NB4 (cell line): Measurements from ENCODE around the gene ATP5PF.
"Not testable (repeated sequence)": the region's sequence is repeated elsewhere in the genome, so short reads cannot be mapped to it uniquely, and the experiment has no call there.

Experiments used
- DNase-seq: peaks from one replicate; pipeline ENCODE4 v3.0.0; 2010; ENCODE audit warnings: low read depth
- H3K4me3 ChIP-seq: one replicate; pipeline ENCODE4 v1.5.1; 2011; ENCODE audit warnings: mild to moderate bottlenecking, low read depth, low read length, moderate library complexity
- CTCF ChIP-seq: IDR thresholded peaks from one replicate; pipeline ENCODE4 v1.5.1; 2012; ENCODE audit warnings: low read depth, low read length
- MAX ChIP-seq: IDR thresholded peaks from 2 replicates; pipeline ENCODE4 v1.6.1; 2011; ENCODE audit warnings: low read depth, low read length
- MYC ChIP-seq: IDR thresholded peaks from 2 replicates; pipeline ENCODE4 v1.6.1; 2011; ENCODE audit warnings: low read depth, low read length
- POLR2A ChIP-seq: IDR thresholded peaks from 2 replicates; pipeline ENCODE4 v1.6.1; 2011; ENCODE audit warnings: mild to moderate bottlenecking; ENCODE audit not compliant: insufficient read length; ENCODE audit errors: extremely low read depth

The ATP5PF gene

GRCh38 chr21:25710550-25710949, 24.2 kb downstream of the ATP5PF start:
- TF ChIP-seq MYC (no peak), MAX (no peak), CTCF (no peak), POLR2A (no peak)
- no peak for DNase-seq
- no peak overlapping the region for H3K4me3 ChIP-seq

GRCh38 chr21:25709684-25710265, 24.9 kb downstream of the ATP5PF start:
- no peak for TF ChIP-seq CTCF
- no peak for TF ChIP-seq MAX
- TF ChIP-seq POLR2A: no peak
- no peak for TF ChIP-seq MYC
- H3K4me3 ChIP-seq: no peak overlapping the region
- peak; percentile 4 for DNase-seq

- H3K4me3 ChIP-seq: no peak overlapping the region
- no peak for TF ChIP-seq MAX
- no peak for TF ChIP-seq MYC
- TF ChIP-seq POLR2A: no peak
- peak; percentile 53 for TF ChIP-seq CTCF
- DNase-seq: peak; percentile 52
These were observed 26.1 kb downstream of the ATP5PF start for GRCh38 chr21:25708467-25709065.

- DNase-seq: no peak
- no peak overlapping the region for H3K4me3 ChIP-seq
- TF ChIP-seq POLR2A: no peak
- TF ChIP-seq MAX: no peak
- no peak for TF ChIP-seq CTCF
- no peak for TF ChIP-seq MYC
These were observed 33.2 kb downstream of the ATP5PF start for GRCh38 chr21:25701529-25701928.

GRCh38 chr21:25700741-25701140, 34.0 kb downstream of the ATP5PF start:
- no peak overlapping the region for H3K4me3 ChIP-seq
- TF ChIP-seq CTCF: no peak
- TF ChIP-seq MAX: no peak
- TF ChIP-seq POLR2A: no peak
- no peak for TF ChIP-seq MYC
- no peak for DNase-seq

GRCh38 chr21:25695461-25695860, 39.2 kb downstream of the ATP5PF start:
- not testable (repeated sequence) for DNase-seq, H3K4me3 ChIP-seq
